ENCODE measurements around the gene FDX1.

DNA sequence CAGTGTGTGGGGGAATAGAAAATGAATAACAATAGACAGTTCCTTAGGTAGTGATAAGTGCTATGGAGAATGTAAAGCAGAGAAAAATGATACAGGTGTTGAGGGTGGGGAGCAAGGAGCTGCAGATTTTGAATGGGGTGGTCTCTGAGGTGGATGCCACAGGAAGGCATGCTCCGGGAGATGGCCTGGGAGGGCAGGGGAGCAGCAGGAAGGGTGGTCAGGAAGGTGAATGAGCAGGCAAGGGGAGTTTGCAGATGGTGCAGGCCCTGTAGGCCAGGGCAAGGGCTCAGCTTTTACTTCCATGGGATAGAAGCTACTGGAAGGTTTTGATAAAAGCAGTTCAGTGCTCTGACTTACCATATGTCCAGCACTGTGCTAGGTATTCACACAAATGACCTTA is 44.8 kb downstream of the FDX1 start:
- TF ChIP-seq GTF2F1 (IDR thresholded peaks at IDR 0.05; ENCODE audit: borderline replicate concordance, low read depth, low read length) (no peak), SIRT6 (IDR thresholded peaks at IDR 0.05; ENCODE audit: low read length) (no peak), POLR2A (IDR thresholded peaks at IDR 0.05; ENCODE audit: control extremely low read depth in 1 of 2, low read depth in 2 of 2, low read length in 2 of 2) (no peak), CTCF (IDR thresholded peaks at IDR 0.05; ENCODE audit: control extremely low read depth in 1 of 3, insufficient read depth in 1 of 3, low read depth in 1 of 3, low read length in 3 of 3) (no peak), YY1 (IDR thresholded peaks at IDR 0.05; ENCODE audit: low read depth, low read length) (no peak), SIN3A (conservative IDR thresholded peaks at IDR 0.05 in 1 of 2, IDR thresholded peaks at IDR 0.05 in 1 of 2; ENCODE audit: low read depth in 1 of 2, low read length in 2 of 2) (no peak), POLR2AphosphoS5 (IDR thresholded peaks at IDR 0.05; ENCODE audit: low read depth, low read length) (no peak), TEAD4 (IDR thresholded peaks at IDR 0.05; ENCODE audit: low read depth, low read length) (no peak), CEBPB (IDR thresholded peaks at IDR 0.05; ENCODE audit: low read depth, low read length) (no peak), EZH2 (IDR thresholded peaks at IDR 0.05; ENCODE audit: low read depth, low read length, severe bottlenecking) (no peak), ZNF274 (IDR thresholded peaks at IDR 0.05; ENCODE audit: borderline replicate concordance, extremely low read depth, low read length) (no peak)
